ENCODE measurements around the gene FRMD1. TPM values are rescaled to one million over a fixed set of nuclear protein-coding genes. Genes with fewer than 3 reads are reported as not detected.

The FRMD1 gene
- total RNA-seq, 1 experiment from 2014 or later, result 0.57 TPM

DNA sequence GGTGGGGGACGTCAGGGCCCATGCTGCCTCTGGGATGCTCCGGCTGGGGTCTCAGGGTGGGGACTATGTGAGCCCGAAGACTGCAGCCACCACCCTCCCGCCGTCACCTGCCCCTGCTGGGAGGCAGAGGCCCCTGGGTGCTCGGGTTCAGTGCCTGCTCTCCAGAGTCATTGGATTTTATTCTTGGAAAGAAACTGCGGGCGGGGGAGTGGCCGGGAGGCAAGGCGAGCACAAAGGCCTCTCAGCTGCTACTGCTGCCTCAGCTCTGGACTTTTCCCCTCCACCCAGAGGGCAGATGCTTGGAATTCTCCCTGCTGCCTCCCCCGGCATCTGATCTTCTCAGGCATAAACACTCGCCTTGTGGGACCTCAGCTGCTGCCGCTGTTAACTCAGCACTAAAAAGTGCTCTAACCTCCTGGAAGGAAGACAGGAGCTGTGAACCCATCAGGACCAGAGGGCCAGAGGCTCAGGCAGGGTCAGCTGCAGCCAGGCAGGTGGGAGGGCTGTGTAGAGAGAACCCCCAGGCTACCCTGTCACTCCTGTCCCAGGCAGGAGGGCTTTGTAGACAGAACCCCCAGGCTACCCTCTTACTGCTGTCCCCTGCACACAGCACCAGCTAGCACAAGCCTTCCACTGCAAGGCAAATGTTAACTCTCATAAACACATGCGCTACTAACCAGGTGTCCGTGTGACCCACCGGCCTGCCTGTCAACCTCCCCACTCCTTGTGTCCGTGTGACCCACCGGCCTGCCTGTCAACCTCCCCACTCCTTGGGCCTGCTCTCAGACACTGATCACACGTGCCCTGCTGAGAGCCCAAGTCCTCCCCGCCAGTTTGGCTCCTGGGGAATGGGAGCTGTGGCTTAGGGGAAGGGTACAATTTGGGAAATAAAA, 9.4 kb upstream of the FRMD1 start:
- Mint-ChIP-seq H3K36me3 (no peaks in the 10 kb centered on the region), H3K27ac (no peak overlapping the region), H3K4me1 (peaks cover 34% of the 10 kb centered on the region), H3K9me3 (0 out of 2 replicates have a peak, but pooled peaks cover 4% of the 10 kb centered on the region), H3K27me3 (ENCODE audit: low read depth) (no peaks in the 10 kb centered on the region), H3K4me3 (no peak overlapping the region)
- peak; percentile 65 for ATAC-seq
- peak; percentile 51 for DNase-seq (ENCODE audit: low spot score)
- TF ChIP-seq, protein P1, sequence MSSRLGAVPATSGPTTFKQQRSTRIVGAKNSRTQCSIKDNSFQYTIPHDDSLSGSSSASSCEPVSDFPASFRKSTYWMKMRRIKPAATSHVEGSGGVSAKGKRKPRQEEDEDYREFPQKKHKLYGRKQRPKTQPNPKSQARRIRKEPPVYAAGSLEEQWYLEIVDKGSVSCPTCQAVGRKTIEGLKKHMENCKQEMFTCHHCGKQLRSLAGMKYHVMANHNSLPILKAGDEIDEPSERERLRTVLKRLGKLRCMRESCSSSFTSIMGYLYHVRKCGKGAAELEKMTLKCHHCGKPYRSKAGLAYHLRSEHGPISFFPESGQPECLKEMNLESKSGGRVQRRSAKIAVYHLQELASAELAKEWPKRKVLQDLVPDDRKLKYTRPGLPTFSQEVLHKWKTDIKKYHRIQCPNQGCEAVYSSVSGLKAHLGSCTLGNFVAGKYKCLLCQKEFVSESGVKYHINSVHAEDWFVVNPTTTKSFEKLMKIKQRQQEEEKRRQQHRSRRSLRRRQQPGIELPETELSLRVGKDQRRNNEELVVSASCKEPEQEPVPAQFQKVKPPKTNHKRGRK (CRISPR knock-in tag; IDR thresholded peaks at IDR 0.05; ENCODE audit: borderline replicate concordance), result no peak
- POLR2A ChIA-PET, result no interaction called here
- CTCF ChIA-PET, result interaction anchor here (0.8 to 5.0 kb wide), 5 partner anchors 11 to 92 kb away, joined by 5 to 16 read pairs (median 8); no protein-coding TSS in a partner anchor

DNA sequence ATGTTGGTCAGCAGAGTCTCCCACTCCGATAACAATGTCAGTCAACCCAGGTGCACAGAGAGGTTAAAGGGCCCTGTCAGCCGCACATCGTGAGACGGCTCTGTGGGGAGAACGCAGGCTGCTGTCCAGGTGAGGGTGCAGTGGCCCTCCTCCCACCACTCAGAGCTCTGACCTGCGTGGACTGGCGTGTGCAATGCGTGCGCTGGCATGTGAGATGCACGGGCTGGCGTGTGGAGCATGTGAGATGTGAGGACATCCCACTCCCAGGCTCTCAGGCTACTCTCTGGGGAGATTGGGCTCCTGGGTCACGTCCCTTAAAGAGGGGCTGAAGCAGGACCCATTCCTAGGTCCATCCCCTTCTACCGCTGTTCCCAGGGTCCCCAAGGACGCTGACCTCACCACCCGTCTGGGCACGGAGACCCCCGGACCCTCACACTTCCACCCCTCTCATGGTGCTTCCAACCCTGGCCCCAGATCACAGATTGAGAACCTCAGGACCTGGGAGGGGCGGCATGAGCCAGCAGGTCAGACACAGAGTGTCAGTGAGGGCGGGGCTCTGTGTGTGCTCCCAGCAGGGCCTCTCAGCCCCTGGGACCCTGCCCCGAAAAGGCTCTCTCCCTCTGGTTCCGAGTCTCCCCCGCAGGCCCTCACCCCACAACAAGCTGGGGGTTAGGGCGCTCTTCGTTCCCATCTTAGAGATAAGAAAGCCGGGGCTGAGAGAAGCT, 8.6 kb upstream of the FRMD1 start:
- H3K36me3 Mint-ChIP-seq, result no peaks in the 10 kb centered on the region
- no peak overlapping the region for H3K4me3 Mint-ChIP-seq
- POLR2A ChIA-PET, result no interaction called here
- DNase-seq (ENCODE audit: low spot score) (no peak), ATAC-seq (no peak)
- H3K27me3 Mint-ChIP-seq (ENCODE audit: low read depth), result no peaks in the 10 kb centered on the region
- 0 out of 2 replicates have a peak, but pooled peaks cover 4% of the 10 kb centered on the region for H3K9me3 Mint-ChIP-seq
- H3K4me1 Mint-ChIP-seq, result peaks cover 37% of the 10 kb centered on the region
- CTCF ChIA-PET, result interaction anchor here (0.8 to 5.0 kb wide), 5 partner anchors 12 to 91 kb away, joined by 5 to 16 read pairs (median 8); no protein-coding TSS in a partner anchor
- H3K27ac Mint-ChIP-seq, result no peak overlapping the region
- TF ChIP-seq CREM (CRISPR knock-in tag; IDR thresholded peaks at IDR 0.05) (no peak), KAT7 (CRISPR knock-in tag; IDR thresholded peaks at IDR 0.05; ENCODE audit: borderline replicate concordance) (no peak), EMX1 (CRISPR knock-in tag; IDR thresholded peaks at IDR 0.05) (no peak), SOX15 (CRISPR knock-in tag; IDR thresholded peaks at IDR 0.05) (no peak), ZNF138 (CRISPR knock-in tag; conservative IDR thresholded peaks at IDR 0.05) (no peak)
- TF ChIP-seq, protein P2, sequence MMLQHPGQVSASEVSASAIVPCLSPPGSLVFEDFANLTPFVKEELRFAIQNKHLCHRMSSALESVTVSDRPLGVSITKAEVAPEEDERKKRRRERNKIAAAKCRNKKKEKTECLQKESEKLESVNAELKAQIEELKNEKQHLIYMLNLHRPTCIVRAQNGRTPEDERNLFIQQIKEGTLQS (CRISPR knock-in tag; conservative IDR thresholded peaks at IDR 0.05), result no peak
- TF ChIP-seq, protein P3, sequence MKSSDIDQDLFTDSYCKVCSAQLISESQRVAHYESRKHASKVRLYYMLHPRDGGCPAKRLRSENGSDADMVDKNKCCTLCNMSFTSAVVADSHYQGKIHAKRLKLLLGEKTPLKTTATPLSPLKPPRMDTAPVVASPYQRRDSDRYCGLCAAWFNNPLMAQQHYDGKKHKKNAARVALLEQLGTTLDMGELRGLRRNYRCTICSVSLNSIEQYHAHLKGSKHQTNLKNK (CRISPR knock-in tag; IDR thresholded peaks at IDR 0.05), result no peak
- TF ChIP-seq, protein P4, sequence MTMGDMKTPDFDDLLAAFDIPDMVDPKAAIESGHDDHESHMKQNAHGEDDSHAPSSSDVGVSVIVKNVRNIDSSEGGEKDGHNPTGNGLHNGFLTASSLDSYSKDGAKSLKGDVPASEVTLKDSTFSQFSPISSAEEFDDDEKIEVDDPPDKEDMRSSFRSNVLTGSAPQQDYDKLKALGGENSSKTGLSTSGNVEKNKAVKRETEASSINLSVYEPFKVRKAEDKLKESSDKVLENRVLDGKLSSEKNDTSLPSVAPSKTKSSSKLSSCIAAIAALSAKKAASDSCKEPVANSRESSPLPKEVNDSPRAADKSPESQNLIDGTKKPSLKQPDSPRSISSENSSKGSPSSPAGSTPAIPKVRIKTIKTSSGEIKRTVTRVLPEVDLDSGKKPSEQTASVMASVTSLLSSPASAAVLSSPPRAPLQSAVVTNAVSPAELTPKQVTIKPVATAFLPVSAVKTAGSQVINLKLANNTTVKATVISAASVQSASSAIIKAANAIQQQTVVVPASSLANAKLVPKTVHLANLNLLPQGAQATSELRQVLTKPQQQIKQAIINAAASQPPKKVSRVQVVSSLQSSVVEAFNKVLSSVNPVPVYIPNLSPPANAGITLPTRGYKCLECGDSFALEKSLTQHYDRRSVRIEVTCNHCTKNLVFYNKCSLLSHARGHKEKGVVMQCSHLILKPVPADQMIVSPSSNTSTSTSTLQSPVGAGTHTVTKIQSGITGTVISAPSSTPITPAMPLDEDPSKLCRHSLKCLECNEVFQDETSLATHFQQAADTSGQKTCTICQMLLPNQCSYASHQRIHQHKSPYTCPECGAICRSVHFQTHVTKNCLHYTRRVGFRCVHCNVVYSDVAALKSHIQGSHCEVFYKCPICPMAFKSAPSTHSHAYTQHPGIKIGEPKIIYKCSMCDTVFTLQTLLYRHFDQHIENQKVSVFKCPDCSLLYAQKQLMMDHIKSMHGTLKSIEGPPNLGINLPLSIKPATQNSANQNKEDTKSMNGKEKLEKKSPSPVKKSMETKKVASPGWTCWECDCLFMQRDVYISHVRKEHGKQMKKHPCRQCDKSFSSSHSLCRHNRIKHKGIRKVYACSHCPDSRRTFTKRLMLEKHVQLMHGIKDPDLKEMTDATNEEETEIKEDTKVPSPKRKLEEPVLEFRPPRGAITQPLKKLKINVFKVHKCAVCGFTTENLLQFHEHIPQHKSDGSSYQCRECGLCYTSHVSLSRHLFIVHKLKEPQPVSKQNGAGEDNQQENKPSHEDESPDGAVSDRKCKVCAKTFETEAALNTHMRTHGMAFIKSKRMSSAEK (CRISPR knock-in tag; IDR thresholded peaks at IDR 0.05; ENCODE audit: borderline replicate concordance), result no peak
- TF ChIP-seq, protein P1 (CRISPR knock-in tag; IDR thresholded peaks at IDR 0.05; ENCODE audit: borderline replicate concordance), result no peak
- TF ChIP-seq, protein P5, sequence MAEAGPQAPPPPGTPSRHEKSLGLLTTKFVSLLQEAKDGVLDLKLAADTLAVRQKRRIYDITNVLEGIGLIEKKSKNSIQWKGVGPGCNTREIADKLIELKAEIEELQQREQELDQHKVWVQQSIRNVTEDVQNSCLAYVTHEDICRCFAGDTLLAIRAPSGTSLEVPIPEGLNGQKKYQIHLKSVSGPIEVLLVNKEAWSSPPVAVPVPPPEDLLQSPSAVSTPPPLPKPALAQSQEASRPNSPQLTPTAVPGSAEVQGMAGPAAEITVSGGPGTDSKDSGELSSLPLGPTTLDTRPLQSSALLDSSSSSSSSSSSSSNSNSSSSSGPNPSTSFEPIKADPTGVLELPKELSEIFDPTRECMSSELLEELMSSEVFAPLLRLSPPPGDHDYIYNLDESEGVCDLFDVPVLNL (CRISPR knock-in tag; IDR thresholded peaks at IDR 0.05; ENCODE audit: borderline replicate concordance, low read depth), result no peak
- TF ChIP-seq, protein P6, sequence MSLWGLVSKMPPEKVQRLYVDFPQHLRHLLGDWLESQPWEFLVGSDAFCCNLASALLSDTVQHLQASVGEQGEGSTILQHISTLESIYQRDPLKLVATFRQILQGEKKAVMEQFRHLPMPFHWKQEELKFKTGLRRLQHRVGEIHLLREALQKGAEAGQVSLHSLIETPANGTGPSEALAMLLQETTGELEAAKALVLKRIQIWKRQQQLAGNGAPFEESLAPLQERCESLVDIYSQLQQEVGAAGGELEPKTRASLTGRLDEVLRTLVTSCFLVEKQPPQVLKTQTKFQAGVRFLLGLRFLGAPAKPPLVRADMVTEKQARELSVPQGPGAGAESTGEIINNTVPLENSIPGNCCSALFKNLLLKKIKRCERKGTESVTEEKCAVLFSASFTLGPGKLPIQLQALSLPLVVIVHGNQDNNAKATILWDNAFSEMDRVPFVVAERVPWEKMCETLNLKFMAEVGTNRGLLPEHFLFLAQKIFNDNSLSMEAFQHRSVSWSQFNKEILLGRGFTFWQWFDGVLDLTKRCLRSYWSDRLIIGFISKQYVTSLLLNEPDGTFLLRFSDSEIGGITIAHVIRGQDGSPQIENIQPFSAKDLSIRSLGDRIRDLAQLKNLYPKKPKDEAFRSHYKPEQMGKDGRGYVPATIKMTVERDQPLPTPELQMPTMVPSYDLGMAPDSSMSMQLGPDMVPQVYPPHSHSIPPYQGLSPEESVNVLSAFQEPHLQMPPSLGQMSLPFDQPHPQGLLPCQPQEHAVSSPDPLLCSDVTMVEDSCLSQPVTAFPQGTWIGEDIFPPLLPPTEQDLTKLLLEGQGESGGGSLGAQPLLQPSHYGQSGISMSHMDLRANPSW (CRISPR knock-in tag; conservative IDR thresholded peaks at IDR 0.05; ENCODE audit: low read depth), result no peak
- TF ChIP-seq, protein P7, sequence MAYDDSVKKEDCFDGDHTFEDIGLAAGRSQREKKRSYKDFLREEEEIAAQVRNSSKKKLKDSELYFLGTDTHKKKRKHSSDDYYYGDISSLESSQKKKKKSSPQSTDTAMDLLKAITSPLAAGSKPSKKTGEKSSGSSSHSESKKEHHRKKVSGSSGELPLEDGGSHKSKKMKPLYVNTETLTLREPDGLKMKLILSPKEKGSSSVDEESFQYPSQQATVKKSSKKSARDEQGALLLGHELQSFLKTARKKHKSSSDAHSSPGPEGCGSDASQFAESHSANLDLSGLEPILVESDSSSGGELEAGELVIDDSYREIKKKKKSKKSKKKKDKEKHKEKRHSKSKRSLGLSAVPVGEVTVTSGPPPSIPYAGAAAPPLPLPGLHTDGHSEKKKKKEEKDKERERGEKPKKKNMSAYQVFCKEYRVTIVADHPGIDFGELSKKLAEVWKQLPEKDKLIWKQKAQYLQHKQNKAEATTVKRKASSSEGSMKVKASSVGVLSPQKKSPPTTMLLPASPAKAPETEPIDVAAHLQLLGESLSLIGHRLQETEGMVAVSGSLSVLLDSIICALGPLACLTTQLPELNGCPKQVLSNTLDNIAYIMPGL (CRISPR knock-in tag; IDR thresholded peaks at IDR 0.05), result no peak
- TF ChIP-seq, protein P8, sequence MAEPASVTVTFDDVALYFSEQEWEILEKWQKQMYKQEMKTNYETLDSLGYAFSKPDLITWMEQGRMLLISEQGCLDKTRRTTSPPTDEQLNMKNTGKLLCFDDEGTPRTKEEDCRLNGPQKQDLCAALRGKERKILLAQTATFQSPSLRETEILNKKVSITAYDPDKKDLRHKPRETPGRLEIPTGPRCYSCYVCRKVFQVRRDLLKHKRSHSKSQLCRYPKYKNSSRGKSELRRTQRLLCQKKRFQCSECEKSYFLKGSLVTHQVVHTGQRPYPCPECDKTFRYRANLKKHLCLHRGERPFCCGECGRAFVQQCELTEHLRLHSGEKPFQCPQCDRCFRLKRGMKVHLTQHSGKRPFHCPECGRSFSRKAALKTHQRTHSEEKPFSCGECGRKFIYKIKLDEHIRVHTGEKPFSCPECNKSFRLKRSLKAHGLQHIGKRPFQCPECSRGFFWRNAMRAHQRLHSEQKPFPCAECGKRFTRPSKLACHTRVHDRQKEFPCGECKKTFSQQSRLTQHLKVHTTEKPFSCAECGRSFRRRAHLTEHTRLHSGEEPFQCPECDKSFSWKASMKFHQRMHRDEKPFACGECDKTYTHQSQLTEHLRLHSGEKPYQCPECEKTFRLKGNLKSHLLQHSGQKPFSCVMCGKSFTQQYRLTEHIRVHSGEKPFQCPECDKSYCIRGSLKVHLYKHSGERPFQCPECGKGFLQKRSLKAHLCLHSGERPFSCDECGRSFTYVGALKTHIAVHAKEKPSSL (CRISPR knock-in tag; conservative IDR thresholded peaks at IDR 0.05), result no peak
